ENCODE measurements around the gene BATF.
A peak's percentile ranks its signal among the peaks of the same experiment; 100 is the strongest.

BATF gene

DNA sequence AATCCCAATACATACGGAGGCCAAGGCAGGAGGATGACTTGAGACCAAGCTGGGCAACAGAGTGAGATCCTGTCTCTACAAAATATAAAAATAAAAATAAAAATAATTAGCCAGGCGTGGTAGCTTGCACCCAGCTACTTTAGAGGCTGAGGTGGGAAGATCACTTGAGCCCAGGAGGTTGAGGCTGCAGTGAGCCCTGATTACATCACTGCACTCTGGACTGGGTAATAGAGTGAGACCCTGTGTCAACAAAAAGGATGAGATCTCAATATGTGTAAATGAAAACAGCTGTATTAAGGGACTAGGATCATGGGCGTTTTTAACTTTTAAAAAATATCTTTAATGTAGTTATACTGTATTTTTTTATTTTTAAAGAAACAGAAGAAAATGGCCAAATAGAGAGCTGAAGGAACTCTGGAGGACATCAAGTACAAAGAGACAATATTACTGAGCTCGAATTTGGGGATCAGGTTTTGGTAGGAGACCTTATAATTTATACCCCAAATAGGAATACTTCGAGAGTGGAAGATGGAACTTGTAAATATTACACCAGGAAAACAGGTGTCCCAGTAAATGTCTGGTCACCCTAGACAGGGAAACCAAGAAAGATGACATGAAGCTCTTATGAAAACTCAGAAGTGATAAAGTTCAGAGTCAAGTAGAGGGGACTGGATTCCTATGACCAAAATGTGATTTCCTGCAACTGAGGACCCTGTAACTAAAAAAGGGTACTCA, 13.1 kb downstream of the BATF start:
- DNase-seq = no peak

DNA sequence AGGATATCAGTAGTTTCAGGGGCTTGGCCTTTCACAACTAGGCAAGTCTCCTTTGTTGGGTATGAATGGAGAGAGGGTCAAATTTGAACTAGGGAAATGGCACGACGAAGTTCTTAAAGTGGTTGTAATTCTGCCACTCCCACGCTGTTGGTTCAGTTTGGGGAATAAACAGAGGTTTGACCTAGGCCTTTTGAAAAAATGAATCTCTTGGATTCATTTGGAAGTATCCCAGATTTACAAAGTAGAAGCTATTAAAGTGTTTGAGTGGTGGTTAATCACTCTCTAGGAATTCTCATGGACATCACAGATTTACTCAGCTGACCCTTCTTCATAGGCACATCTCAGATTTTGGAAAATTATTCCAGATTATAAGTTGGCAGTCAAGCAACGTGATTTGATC, 14.8 kb downstream of the BATF start:
- no peak for DNase-seq

DNA sequence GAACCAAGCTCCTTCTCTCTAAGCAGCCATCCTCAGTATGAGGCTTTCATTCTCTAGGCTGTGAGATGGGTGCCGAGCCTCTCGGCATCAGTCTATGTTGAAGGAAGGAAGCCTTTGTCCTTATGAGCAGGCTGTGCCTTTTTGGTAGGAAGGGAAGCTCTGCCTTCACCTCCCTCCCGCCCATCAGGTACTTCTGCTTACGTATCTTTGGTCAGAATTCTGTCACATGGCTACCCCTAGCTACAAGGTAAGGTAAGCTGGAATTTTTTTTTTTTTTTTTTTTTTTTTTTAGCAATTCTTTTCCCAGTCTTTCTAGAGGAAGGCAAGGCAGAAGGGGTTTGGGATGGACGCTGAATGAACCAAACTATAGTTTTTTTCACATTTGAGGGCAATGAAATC, 16.9 kb downstream of the BATF start:
- DNase-seq = no peak

DNA sequence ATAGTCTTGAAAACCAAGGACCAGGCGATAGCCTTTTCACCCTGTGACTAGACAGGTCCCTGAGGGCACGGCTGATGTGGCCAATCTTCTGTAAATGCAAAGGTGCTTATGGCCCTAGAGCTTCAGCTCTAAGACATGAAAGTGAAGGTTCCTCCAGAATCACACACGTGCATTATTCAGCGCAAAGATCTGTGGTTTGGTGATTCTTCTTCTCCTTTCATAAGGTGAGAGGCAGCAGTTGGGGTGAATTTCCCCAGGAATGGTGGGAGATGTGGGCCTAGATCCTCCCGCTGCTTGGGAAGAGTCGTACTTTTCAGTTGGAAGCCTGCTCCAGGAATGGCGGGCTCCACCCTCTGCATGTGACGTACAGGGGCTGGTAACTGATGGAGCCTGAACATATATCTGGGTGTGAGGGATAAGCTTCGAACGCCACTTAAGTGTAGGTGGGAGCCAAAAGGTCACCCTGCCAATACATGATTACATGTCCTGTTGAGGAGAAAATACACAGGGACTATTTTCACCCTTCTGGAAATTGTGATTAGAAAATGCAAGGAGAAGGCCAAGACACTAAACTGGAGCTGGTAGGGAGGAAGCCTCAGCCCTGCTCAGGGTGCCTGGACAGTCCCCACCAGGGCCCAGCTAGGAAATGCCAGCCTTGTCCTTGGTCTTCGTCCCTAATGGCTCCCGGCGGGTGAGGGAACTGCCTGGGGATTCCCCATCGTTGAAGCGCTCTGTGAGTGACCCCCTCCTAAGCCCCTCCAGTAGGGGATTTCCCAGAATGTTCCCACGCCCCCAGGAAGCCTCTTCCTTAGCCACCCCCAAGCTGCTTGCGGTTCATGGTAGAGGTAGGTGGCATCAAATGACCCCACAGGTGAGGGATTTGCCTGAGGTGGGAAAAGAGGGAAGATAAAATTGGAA, 17.6 kb downstream of the BATF start:
- DNase-seq = no peak

DNA sequence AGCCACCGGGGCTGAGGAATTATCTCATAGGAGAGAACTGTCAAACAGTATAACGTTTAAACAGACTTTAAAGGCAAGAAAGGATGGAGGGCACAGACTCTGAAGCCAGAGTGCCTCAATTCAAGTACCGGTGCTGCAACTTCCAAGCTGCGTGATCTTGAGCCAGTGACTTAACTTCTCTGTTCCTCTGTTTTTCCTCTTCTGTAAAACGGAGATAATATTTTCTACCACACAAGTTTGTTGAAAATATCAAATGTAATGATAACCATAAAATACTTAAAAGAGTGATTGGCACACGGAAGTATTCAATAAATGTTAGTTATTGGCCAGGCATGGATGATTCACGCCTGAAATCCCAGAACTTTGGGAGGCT, 18.2 kb downstream of the BATF start:
- no peak for DNase-seq

DNA sequence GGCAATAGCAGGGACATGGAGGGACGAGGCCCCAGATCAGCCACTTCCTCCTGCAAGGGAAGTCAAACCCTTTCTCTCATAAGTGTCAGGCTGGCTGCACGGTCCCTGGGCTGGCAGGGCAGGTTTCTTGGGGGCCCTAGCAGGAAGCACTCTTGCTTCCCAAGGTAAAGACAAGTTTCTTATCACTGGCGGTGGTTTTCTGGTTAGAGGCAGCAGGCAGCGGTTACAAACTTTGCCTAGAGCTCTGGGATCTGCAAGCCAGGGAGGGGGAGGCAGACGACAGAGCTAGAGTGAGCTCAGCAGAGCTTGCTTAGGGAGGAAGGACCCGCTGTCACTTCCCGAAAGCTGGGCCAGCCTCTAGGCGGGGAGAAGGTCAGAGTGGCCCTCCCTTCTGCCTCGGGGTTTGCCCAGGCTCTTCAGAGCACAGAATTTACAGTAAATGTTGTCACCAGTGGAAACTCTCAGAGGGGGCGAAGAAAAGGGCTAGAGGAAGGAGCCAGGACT, 20.4 kb downstream of the BATF start:
- DNase-seq = peak; percentile 51

DNA sequence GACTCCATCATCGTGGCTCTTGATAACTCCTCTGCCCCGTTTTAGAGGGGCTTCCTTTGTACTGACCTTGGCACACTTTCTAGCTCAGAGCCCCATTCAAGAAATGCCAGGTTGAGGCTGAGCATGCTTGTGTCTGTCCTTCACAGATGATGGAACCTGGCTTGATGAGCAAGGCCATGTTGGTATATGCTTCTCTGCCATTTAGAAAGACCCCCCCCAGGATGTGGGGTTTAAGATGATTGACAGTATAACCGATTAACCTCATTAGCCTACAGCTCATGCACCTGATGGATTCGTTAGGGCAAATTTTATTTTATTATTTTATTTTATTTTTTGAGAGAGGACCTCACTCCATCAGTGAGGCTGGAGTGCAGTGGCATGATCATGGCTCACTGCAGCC, 21.0 kb downstream of the BATF start:
- DNase-seq = no peak

DNA sequence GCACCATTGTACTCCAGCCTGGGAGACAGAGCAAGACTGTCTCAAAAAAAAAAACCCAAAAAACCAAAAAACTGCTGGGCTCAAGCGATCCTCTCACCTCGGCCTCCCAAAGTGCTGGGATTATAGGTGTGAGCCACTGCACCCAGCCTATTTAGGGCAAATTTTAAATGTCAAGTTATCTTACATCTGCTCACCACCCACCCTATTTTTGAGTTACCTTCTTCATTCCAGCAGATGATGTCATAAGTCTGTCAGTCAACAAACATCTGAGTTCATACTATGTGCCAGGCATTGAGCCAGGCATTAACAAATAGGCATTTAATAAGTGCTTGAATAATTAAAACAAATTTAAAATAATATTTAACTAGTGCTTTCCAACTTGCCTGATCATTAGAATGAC, 21.5 kb downstream of the BATF start:
- no peak for DNase-seq

DNA sequence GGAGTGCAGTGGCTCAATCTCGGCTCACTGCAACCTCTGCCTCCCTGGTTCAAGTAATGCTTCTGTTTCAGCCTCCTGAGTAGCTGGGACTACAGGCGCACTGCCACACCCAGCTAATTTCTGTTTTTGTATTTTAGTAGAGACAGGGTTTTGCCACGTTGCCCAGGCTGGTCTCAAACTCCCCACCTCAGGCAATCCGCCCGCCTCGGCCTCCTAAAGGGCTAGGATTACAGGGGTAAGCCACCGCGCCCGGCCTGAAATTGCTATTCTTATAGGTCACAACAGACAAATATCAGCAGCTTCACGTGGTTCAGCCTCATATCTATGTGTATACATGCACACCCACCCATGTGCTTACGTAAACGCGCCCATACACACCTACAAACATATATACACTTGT, 23.6 kb downstream of the BATF start:
- DNase-seq = no peak

DNA sequence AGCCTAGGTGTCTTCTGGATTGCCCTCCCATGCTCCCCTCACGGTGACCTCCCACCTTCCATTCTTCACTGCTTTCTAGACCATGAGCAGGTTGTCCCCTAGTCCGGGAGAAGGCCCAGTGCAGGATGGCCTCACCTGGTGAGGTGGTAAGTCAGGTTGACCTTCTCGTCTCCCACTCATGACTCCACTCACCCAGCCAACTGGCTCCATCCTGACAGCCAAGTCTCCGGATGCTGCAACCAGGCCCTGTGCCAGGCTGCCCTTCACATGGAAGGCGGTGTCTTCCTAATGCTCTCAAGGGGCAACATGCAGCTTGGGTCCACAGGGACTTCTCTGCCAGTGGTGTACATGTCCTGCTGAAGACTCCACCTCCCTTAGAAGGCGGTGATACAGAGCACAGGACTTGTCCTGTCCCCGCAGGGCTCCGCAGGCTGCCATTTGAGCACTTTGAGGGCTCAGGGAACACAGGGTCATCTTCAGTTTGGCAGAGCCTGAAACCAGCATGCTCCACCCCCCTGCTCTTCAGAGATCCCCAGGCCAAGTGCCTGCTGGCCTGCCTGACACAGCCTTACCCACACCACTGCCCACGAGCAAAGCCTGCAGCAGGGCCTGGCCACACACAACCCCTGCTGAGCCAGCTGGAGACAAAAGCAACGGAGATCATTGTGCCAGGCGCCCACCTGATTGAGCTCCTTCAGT, 25.4 kb downstream of the BATF start:
- DNase-seq = no peak

DNA sequence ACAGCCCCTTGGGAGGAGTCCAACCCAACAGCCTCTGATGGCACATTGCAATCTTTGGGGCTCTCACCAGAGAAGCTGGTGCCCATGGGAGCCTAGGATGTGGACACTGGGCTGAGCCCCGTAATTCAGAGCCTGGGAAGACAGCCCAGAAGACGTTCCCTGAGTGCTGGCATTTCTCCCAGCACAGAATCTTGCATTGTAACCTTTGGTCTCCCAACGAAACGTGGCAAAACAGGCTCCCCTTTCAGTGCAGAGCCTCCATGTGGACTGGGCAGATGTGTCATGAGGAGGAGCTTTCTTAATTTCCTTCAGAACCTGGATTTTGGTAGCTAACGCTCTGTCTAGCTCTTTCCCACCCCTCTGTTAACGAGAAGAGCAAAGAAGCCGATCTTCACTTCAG, 26.3 kb downstream of the BATF start:
- DNase-seq = no peak

DNA sequence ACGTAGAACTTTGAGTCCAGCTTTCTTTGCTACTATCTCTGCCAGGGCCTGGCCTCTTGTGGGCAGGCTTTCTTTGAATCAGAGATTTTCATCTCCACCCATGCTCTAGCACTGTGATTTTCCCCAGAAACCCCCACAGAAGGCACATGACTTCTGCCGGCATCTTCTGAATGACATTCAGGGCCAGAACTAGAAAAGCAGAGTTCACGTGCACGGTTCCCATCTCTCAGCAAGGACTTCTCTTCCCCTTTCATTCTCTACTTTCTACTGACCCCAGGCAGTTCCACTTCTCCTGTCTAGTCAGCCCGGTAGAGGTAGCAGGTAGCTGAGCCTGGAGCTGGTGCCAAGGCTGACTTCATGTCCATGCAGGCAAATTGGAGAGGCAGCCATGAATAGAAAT, 26.9 kb downstream of the BATF start:
- no peak for DNase-seq

DNA sequence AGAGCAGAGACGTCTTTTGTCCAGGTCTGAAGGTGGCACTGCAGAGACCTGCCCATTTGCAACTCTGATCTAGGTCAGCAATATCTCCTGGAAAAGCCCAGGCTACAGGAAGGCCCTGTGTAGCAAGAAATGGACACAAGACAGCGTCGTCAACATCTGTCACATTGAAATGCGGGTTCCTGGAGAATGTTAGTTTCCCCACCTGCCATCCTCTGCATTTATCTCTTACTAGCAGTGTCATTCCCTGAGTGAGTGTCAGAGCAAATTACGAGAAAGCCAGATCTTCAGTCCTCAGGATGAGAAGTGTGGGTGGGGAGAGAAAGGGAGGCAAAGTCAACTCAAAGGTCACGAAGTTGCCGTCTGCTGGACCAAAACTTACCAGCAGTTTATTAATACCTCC, 28.8 kb downstream of the BATF start:
- DNase-seq = no peak

DNA sequence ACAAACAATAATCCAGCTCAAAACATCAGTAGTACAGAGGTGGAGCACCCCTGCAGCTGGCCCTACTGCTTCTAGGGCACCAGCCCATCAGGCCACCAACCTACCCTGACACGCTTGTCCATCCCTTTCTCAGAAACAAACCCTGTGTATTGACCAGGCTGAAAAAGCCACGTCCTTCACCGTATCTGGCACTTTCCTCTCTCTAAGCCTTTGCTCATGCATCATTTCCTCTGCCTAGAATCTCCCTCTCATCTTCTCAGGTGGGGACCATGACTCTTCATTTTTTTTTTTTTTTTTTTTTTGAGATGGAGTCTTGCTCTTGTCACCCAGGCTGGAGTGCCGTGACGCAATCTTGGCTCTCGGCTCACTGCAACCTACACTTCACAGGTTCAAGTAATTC, 30.9 kb downstream of the BATF start:
- DNase-seq = no peak

DNA sequence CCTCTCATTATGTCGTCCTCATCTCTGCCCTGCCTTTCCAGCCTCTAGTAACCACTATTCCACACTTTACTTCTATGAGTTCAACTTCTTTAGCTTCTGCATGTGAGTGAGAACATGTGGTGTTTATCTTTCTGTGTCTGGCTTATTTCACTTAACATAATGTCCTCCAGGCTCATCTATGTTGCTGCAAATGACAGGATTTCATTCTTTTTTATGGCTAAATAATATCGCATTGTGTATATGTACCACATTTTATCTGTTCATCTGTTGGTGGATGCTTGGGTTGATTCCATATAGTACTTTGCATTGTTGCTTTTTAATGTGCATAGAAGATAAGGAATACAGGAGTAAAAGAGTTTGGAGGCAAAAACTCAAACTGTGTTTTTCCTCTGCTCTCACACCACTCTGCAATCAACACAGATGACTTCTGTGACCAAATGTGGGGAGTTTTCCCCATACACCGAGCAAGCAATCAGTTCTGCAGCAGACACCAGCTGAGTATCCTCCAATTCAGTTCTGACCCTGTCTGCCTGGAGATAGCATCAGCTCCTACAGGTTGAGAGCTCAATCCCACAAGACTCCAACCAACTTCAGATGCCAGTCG, 31.6 kb downstream of the BATF start:
- no peak for DNase-seq

DNA sequence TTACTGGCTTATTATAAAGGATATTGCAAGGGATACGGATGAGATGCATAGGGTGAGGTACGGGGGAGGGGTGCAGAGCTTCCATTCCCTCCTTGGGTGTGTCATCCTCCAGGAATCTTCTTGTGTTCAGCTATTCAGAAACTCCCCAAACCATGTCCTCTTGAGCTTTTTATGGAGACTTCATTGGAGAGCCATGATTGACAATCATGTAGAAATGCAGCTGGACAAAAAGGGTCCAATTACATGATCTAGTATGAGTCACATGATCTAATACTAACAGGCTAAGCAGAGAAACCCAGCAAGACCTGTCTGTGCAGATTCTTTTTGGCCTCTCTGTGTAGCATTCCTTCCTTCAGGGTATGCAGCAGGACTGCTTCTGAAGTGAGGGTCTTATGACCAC, 32.2 kb downstream of the BATF start:
- DNase-seq = no peak

DNA sequence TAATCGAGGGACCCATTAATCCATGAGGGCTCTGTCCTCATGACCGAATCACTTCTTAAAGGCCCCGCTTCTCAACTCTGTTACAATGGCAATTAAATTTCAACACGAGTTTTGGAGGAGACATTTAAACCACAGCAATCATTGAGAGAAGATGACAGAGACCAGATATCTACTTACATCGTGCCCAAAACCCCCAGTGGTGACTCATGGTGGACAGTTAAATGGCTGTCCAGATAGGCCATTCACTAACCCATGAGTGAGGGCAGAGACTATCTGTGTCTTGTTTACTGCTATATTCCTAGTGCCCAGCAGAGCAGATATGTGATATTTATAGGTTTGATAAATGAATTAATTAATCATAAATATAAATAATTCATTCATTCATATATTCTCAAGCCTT, 36.2 kb downstream of the BATF start:
- no peak for DNase-seq

DNA sequence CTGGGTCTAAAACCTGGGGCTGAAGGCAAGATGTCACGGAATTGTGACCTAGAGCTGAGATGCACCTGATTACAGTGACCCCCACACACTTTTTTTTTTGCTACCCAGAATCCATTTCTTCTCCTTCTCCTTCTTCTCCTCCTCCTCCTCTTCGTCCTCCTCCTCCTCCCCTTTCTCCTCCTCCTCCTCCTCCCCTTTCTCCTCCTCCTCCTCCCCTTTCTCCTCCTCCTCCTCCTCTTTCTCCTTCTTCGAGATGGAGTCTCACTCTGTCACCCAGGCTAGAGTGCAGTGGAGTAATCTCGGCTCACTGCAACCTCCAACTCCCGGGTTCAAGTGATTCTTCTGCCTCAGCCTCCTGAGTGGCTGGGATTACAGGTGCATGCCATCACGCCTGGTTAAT, 36.8 kb downstream of the BATF start:
- no peak for DNase-seq

DNA sequence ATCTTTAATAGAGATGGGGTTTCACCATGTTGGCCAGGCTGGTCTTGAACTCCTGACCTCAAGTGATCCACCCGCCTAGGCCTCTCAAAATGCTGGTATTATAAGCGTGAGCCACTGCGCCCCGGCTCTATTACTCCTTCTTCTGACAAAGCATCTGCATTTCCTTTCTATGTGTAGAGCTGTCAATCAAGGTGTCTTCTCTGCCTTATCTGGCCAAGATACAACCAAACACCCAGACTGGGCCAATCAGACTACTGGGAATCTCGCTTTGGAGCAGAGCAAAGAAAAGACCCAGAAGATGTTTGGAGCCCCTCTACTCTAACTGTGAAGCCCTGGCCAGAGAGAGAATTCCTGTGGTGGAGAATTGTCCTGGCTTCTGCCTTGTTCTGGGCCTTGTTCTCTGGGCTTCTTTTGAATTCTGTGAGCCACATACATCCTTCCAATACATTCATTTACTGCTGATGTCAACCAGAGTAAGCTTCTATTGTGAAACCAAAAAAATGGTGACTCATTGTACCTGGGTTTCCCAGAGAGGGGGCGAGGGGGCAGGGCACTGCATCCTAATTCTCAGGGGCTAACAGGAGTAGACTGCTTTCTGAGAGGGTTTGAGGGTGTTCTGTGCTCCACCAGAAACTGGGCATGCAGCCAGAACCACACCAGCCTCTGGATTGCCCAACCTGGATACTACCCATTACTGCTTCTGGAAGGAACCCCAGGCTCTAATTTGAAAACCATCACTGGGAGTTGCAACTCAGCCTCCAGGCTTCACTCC, 37.4 kb downstream of the BATF start:
- DNase-seq = no peak

DNA sequence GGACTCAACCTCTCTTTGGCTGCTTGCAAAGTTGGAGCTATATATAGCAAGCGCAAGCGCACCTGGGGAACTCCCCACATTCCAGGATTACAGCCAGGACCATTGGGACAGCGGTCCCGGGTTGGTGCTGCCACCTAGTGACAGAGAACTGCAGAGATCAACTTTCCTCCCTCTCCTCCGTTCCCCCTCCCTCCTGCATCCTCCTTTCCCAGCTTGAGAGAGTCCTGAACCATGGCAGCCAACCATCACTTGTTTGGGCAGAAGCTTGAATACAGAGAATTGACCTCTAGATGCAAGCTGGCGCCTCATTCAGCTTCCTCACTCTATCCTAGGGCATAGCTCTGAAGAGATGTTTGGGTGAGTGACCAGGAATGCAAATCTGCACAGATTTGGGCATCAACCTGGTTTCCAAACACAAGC, 38.8 kb downstream of the BATF start:
- peak; percentile 36 for DNase-seq

DNA sequence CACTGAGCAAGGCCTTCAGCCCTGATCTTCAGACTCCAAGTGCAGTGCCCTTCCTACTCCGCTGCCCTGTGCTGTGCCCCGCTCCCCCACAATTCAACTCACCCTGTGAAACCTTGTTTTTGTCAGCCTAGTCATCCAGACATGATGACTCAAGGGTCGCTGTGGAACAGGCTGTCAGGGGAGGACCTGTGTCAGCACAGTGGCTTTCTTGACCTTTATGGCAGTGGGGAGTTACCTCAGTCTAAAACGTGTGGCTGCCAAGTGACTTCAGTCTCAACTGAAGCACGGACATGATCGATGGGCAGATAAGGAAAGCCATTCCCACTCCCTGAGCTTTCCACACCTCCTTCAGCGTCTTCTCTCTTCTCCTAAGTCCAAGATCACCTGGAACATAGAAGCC, 39.8 kb downstream of the BATF start:
- DNase-seq = no peak

DNA sequence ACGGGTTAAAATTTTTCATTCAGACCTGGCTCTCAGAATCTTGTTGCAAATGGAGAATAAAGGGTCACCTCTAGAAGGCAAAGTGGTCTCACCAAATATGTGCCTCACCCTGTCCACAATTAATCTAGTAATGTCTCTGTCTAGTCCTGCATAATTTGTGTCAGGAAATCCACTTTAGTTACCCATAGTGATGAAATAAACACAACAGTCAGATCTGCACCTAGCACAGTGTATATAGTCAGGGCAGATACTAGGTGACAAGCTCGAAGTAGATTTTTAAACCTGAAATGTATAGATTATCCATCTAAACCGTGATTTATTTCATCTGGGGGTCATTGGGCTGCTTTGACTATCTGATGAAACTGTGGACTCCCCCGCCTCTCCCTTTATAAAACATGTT, 40.2 kb downstream of the BATF start:
- no peak for DNase-seq

Data from activated gamma-delta T cell treated with Interleukin-2 at 50 U/mL for 16 hours (primary cell).